Common myeloid progenitor, CD34-positive (primary cell): ENCODE measurements around the gene ADCY5.
A peak's percentile ranks its signal among the peaks of the same experiment; 100 is the strongest.

Experiments used
- CTCF ChIA-PET: fragments of 350-600 bp; sonication (Branson Sonifier 250); formaldehyde crosslinking; loops from one replicate; lab custom pipeline; 2021; ENCODE audit warnings: antibody characterized with exemption; lab: Charles Lee
- POLR2A ChIA-PET: fragments of 350-600 bp; sonication (Branson Sonifier 250); formaldehyde crosslinking; loops from one replicate; lab custom pipeline; 2021; ENCODE audit warnings: antibody characterized with exemption; lab: Charles Lee
- DNase-seq, 3 donors: peaks; one replicate each; pipeline versions ENCODE4 v3.0.0 to v3.0.0-alpha.2; 2013
- H3K27ac ChIP-seq, 2 experiments: 1 replicate in 1 of 2; 2 replicates in 1 of 2; pipeline ENCODE4 v1.7.0; 2013; ENCODE audit warnings: inconsistent platforms in 2 of 2, low read length in 2 of 2, mild to moderate bottlenecking in 2 of 2, low read depth in 1 of 2, moderate library complexity in 1 of 2; ENCODE audit not compliant: severe bottlenecking in 2 of 2, insufficient read depth in 1 of 2, poor library complexity in 1 of 2
- H3K27me3 ChIP-seq, 5 experiments: replicated peaks in 2 of 5; 1 replicate in 3 of 5; 2 replicates in 2 of 5; pipeline versions ENCODE4 v1.6.1 to v1.7.0; 2013; ENCODE audit warnings: low read length in 4 of 5, mild to moderate bottlenecking in 2 of 5, moderate library complexity in 2 of 5, inconsistent platforms in 1 of 5; ENCODE audit not compliant: insufficient read depth in 5 of 5, control insufficient read depth in 4 of 5
- H3K36me3 ChIP-seq, 4 experiments: 1 replicate in 2 of 4; 2 replicates in 2 of 4; pipeline versions ENCODE4 v1.6.1 to v1.7.0; 2013; ENCODE audit warnings: low read length in 3 of 4, control low read depth in 1 of 4, mild to moderate bottlenecking in 1 of 4; ENCODE audit not compliant: control insufficient read depth in 4 of 4, insufficient read depth in 4 of 4
- H3K4me1 ChIP-seq, 4 experiments: 1 replicate in 3 of 4; 2 replicates in 1 of 4; pipeline versions ENCODE4 v1.6.1 to v1.7.1; 2013; ENCODE audit warnings: low read length in 3 of 4, mild to moderate bottlenecking in 3 of 4, control low read depth in 1 of 4, inconsistent platforms in 1 of 4, moderate library complexity in 1 of 4; ENCODE audit not compliant: control insufficient read depth in 4 of 4, insufficient read depth in 4 of 4; ENCODE audit errors: control extremely low read depth in 1 of 4
- H3K4me3 ChIP-seq, 7 experiments: 1 replicate in 4 of 7; 2 replicates in 3 of 7; pipeline versions ENCODE4 v1.5.1 to v1.7.0; 2013; ENCODE audit warnings: mild to moderate bottlenecking in 7 of 7, low read length in 6 of 7, moderate library complexity in 6 of 7, inconsistent platforms in 2 of 7, low read depth in 2 of 7, control low read depth in 1 of 7; ENCODE audit not compliant: insufficient read depth in 4 of 7, control insufficient read depth in 1 of 7; ENCODE audit errors: extremely low read depth in 1 of 7
- H3K9me3 ChIP-seq, 5 experiments: 1 replicate in 4 of 5; 2 replicates in 1 of 5; pipeline versions ENCODE4 v1.6.1 to v1.7.1; 2013; ENCODE audit warnings: low read length in 4 of 5, mild to moderate bottlenecking in 2 of 5, inconsistent platforms in 1 of 5, low read depth in 1 of 5, moderate library complexity in 1 of 5; ENCODE audit not compliant: control insufficient read depth in 4 of 5, insufficient read depth in 2 of 5; ENCODE audit errors: control extremely low read depth in 1 of 5
- WGBS: methylation state at CpG from one replicate; pipeline ENCODE4 v1.1.5; 2013; ENCODE audit not compliant: insufficient coverage; 5-methylcytosine and 5-hydroxymethylcytosine counted together

ADCY5 gene

GRCh38 chr3:123423806-123424205 is 25.1 kb downstream of the ADCY5 start:
- DNase-seq, result no peak
- WGBS, result 82% methylated on average over 7 of the region's 7 CpGs
- no peaks in the 10 kb centered on the region for H3K36me3 ChIP-seq
- H3K4me1 ChIP-seq, result peaks cover 0 to 10% (median 4%) of the 10 kb centered on the region in 4 experiments
- POLR2A ChIA-PET, result no interaction called here
- no peak overlapping the region for H3K4me3 ChIP-seq
- CTCF ChIA-PET, result no interaction called here
- H3K27ac ChIP-seq, result no peak overlapping the region
- no peaks in the 10 kb centered on the region for H3K9me3 ChIP-seq
- peaks cover 0 to 4% (median 0%) of the 10 kb centered on the region in 5 experiments for H3K27me3 ChIP-seq

- Histone ChIP-seq H3K27ac (no peak overlapping the region), H3K27me3 (peaks cover 0 to 4% (median 0%) of the 10 kb centered on the region in 5 experiments), H3K9me3 (no peaks in the 10 kb centered on the region), H3K4me1 (peaks cover 0 to 10% (median 4%) of the 10 kb centered on the region in 4 experiments), H3K4me3 (no peak overlapping the region), H3K36me3 (no peaks in the 10 kb centered on the region)
- CTCF ChIA-PET, result interaction anchor here (1.3 kb wide), 1 partner anchor 12 kb away, joined by 3 read pairs; no protein-coding TSS in a partner anchor
- no peak for DNase-seq
- POLR2A ChIA-PET, result no interaction called here
- 88% methylated on average over 4 of the region's 12 CpGs for WGBS
Observed at GRCh38 chr3:123423031-123423430, 25.9 kb downstream of the ADCY5 start.

- Histone ChIP-seq H3K27me3 (peaks cover 0 to 4% (median 0%) of the 10 kb centered on the region in 5 experiments), H3K9me3 (no peaks in the 10 kb centered on the region), H3K4me3 (no peak overlapping the region), H3K27ac (no peak overlapping the region), H3K4me1 (peaks cover 0 to 10% (median 4%) of the 10 kb centered on the region in 4 experiments), H3K36me3 (no peaks in the 10 kb centered on the region)
- WGBS, result 100% methylated on average over 3 of the region's 5 CpGs
- no peak for DNase-seq
- POLR2A ChIA-PET, result no interaction called here
- CTCF ChIA-PET, result interaction anchor here (0.5 to 1.8 kb wide), 3 partner anchors 12 to 177 kb away, joined by 3 to 7 read pairs (median 3); no protein-coding TSS in a partner anchor
Observed at GRCh38 chr3:123422457-123422856, 26.4 kb downstream of the ADCY5 start.

- WGBS, result 83% methylated on average over 2 of the region's 6 CpGs
- peaks cover 0 to 4% (median 0%) of the 10 kb centered on the region in 5 experiments for H3K27me3 ChIP-seq
- ChIA-PET POLR2A (no interaction called here), CTCF (interaction anchor here (0.5 to 1.8 kb wide), 3 partner anchors 11 to 176 kb away, joined by 3 to 7 read pairs (median 3); no protein-coding TSS in a partner anchor)
- H3K4me3 ChIP-seq, result no peak overlapping the region
- no peaks in the 10 kb centered on the region for H3K9me3 ChIP-seq
- peaks cover 0 to 10% (median 4%) of the 10 kb centered on the region in 4 experiments for H3K4me1 ChIP-seq
- no peaks in the 10 kb centered on the region for H3K36me3 ChIP-seq
- no peak overlapping the region for H3K27ac ChIP-seq
- peak; percentile 29 to 62 (median 59) for DNase-seq
Observed at GRCh38 chr3:123421353-123422174, 27.3 kb downstream of the ADCY5 start.

GRCh38 chr3:123420416-123420968 is 28.4 kb downstream of the ADCY5 start:
- ChIA-PET POLR2A (no interaction called here), CTCF (no interaction called here)
- peaks cover 0 to 4% (median 2%) of the 10 kb centered on the region in 5 experiments for H3K27me3 ChIP-seq
- no peaks in the 10 kb centered on the region for H3K36me3 ChIP-seq
- no peak for DNase-seq
- no peak overlapping the region for H3K4me3 ChIP-seq
- H3K4me1 ChIP-seq, result peaks cover 0 to 10% (median 4%) of the 10 kb centered on the region in 4 experiments
- 88% methylated on average over 7 of the region's 8 CpGs for WGBS
- no peak overlapping the region for H3K27ac ChIP-seq
- no peaks in the 10 kb centered on the region for H3K9me3 ChIP-seq

GRCh38 chr3:123419850-123420297 is 29.0 kb downstream of the ADCY5 start:
- 96% methylated on average over 6 of the region's 7 CpGs for WGBS
- Histone ChIP-seq H3K4me1 (peaks cover 0 to 10% (median 4%) of the 10 kb centered on the region in 4 experiments), H3K4me3 (no peak overlapping the region), H3K27me3 (peaks cover 0 to 4% (median 2%) of the 10 kb centered on the region in 5 experiments), H3K9me3 (no peaks in the 10 kb centered on the region), H3K36me3 (no peaks in the 10 kb centered on the region), H3K27ac (no peak overlapping the region)
- no peak for DNase-seq
- ChIA-PET CTCF (no interaction called here), POLR2A (no interaction called here)
